HEK293T (cell line): ENCODE measurements around the gene FTMT.

Source experiments
- CTCF ChIA-PET: fragments of 350-600 bp; formaldehyde crosslinking; extraction: SDS; loops from one replicate; lab custom pipeline; 2021; ENCODE audit warnings: antibody characterized with exemption, inconsistent platforms; lab: Yijun Ruan, JAX
- POLR2A ChIA-PET: fragments of 350-600 bp; formaldehyde crosslinking; extraction: SDS; loops from one replicate; lab custom pipeline; 2020; ENCODE audit warnings: antibody characterized with exemption, inconsistent platforms; lab: Yijun Ruan, JAX
- DNase-seq: peaks from one replicate; pipeline ENCODE4 v3.0.0; 2012; ENCODE audit warnings: mixed read lengths; ENCODE audit errors: extremely low spot score
- ARNT ChIP-seq: fragments of 450-650 bp; IDR thresholded peaks from 2 replicates; pipeline ENCODE4 v1.6.1; 2017; ENCODE audit warnings: mild to moderate bottlenecking
- BHLHE40 ChIP-seq: fragments of 450-650 bp; IDR thresholded peaks from 2 replicates; pipeline ENCODE4 v1.6.1; 2016; ENCODE audit warnings: mild to moderate bottlenecking, moderate library complexity, borderline replicate concordance
- CTBP1 ChIP-seq: fragments of 450-650 bp; IDR thresholded peaks from 2 replicates; pipeline ENCODE4 v1.6.1; 2016; ENCODE audit warnings: borderline replicate concordance
- ELF4 ChIP-seq: fragments of 450-650 bp; IDR thresholded peaks from 2 replicates; pipeline ENCODE4 v1.6.1; 2017; ENCODE audit warnings: antibody characterized with exemption
- FOXA1 ChIP-seq: fragments of 450-650 bp; IDR thresholded peaks from 2 replicates; pipeline ENCODE4 v1.6.1; 2016; ENCODE audit warnings: mild to moderate bottlenecking
- FOXK2 ChIP-seq: fragments of 450-650 bp; IDR thresholded peaks from 2 replicates; pipeline ENCODE4 v1.6.1; 2016; ENCODE audit warnings: mild to moderate bottlenecking
- FOXM1 ChIP-seq: fragments of 450-650 bp; IDR thresholded peaks from 2 replicates; pipeline ENCODE4 v1.6.1; 2017; ENCODE audit warnings: mild to moderate bottlenecking, borderline replicate concordance
- HDGF ChIP-seq: fragments of 450-650 bp; IDR thresholded peaks from 2 replicates; pipeline ENCODE4 v1.6.1; 2017; ENCODE audit warnings: antibody characterized with exemption, borderline replicate concordance
- L3MBTL2 ChIP-seq: fragments of 450-650 bp; conservative IDR thresholded peaks from 2 replicates; pipeline ENCODE4 v1.6.1; 2016; ENCODE audit warnings: mild to moderate bottlenecking
- LEF1 ChIP-seq: fragments of 450-650 bp; IDR thresholded peaks from 2 replicates; pipeline ENCODE4 v1.6.1; 2017; ENCODE audit warnings: mild to moderate bottlenecking, borderline replicate concordance
- NFRKB ChIP-seq: fragments of 450-650 bp; IDR thresholded peaks from 2 replicates; pipeline ENCODE4 v1.6.1; 2016; ENCODE audit warnings: mild to moderate bottlenecking, moderate library complexity
- SP1 ChIP-seq: fragments of 450-650 bp; IDR thresholded peaks from 2 replicates; pipeline ENCODE4 v1.6.1; 2017
- SUZ12 ChIP-seq: fragments of 450-650 bp; IDR thresholded peaks from 2 replicates; pipeline ENCODE4 v1.6.1; 2016; ENCODE audit warnings: mild to moderate bottlenecking
- TARDBP ChIP-seq: fragments of 450-650 bp; IDR thresholded peaks from 2 replicates; pipeline ENCODE4 v1.6.1; 2016
- ZNF384 ChIP-seq: fragments of 450-650 bp; IDR thresholded peaks from 2 replicates; pipeline ENCODE4 v1.6.1; 2016
- TF ChIP-seq, protein P1 (sequence below): fragments of 450-650 bp; IDR thresholded peaks from 2 replicates; pipeline ENCODE4 v1.6.1; 2016

The FTMT gene

DNA sequence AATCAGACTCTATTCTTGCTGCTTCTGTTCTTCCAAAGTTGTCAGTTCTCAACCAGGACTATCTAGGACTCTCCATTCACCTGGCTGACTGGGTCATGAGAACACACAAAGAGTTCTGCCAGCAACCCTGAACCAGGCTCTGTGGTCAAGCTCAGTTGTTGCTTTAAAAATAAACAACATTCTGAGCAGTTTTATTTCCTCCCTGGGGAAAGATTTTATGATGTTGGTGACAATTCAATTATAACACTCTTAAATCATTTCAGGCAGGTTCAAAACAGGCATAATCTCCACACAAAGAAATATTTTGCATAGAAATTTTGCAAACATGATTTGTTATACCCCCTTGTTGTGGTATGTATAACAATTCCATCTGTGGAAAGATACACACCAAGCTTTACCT lies 36.0 kb downstream of the FTMT start:
- CTCF ChIA-PET, result no interaction called here
- POLR2A ChIA-PET, result no interaction called here
- TF ChIP-seq FOXK2 (no peak), ELF4 (no peak)
- TF ChIP-seq, protein P1, sequence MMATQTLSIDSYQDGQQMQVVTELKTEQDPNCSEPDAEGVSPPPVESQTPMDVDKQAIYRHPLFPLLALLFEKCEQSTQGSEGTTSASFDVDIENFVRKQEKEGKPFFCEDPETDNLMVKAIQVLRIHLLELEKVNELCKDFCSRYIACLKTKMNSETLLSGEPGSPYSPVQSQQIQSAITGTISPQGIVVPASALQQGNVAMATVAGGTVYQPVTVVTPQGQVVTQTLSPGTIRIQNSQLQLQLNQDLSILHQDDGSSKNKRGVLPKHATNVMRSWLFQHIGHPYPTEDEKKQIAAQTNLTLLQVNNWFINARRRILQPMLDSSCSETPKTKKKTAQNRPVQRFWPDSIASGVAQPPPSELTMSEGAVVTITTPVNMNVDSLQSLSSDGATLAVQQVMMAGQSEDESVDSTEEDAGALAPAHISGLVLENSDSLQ, result peak; percentile 66
- no peak for DNase-seq

DNA sequence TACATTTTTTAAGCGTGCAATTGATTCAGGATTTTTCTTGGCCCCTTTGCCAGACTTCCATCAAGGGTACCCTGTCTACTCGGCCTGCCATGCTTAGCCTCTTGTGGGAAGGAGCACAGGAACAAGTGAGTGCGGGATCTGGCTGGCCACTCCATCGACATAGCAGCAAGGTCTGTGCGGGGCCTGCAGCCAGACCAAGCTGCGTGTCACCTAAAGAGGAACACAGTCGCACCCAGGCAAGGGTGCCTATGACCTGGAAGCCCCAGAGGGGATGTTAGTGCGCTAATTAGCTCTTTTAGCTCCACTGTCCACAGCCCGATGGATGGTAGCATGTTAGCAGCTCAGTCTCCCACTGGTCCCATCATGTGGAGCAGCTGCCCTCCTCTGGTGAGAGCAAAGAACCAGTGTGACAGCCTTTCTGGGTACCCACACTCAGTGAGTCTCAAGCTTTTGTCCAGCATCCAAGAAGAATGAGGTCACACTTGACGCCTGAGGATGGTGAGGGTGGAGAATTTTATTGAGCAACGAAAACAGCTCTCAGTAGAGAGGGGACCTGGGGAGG lies 38.7 kb downstream of the FTMT start:
- POLR2A ChIA-PET, result no interaction called here
- CTCF ChIA-PET, result no interaction called here
- DNase-seq, result no peak
- TF ChIP-seq, protein P1, result no peak
- TF ChIP-seq NFRKB, result no peak
- TF ChIP-seq FOXK2, result no peak
- TF ChIP-seq ELF4, result no peak
- TF ChIP-seq BHLHE40, result no peak

DNA sequence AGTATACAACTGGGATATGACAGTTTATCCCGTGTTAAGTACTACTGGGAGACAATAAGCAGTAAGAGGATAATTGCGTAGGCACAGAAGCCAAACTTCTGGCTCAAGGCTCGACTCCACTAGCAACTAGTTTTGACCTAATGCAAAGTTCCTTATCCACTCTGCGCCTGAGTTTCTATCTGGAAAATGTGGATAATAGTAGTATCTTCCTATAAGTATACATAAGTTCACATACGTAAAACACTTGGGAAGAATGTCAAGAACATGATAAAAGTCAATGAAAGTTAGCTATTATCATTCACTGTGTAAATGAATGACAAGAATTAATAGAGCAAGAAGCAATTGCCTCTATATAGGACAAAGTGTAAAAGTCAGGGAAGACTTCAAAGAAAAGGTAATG lies 45.7 kb downstream of the FTMT start:
- no peak for DNase-seq
- CTCF ChIA-PET, result no interaction called here
- TF ChIP-seq TARDBP (no peak), HDGF (no peak), BHLHE40 (no peak), L3MBTL2 (no peak), CTBP1 (no peak), LEF1 (no peak), FOXA1 (no peak), ARNT (no peak), ZNF384 (no peak), FOXM1 (no peak), NFRKB (no peak), FOXK2 (no peak), SP1 (no peak), SUZ12 (no peak), ELF4 (no peak)
- TF ChIP-seq, protein P1, result no peak
- POLR2A ChIA-PET, result no interaction called here

DNA sequence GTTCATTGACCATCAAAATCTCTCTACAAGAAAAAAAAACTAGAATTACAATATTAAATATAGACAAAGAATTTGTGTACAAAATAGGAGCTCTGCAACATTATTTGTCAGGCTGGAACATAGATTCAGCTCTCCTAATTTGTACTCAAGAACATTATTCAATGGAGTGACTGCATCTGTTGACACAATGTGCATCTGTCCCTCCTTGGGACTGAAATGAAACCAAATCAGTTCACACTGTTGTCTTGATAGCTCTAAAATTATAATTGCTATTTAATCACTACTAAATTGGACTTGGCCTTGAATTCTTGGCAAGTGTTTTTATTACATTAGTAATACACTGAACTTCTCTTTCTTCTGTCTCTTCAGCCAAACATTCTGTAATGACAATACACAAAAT lies 47.7 kb downstream of the FTMT start:
- ChIA-PET CTCF (no interaction called here), POLR2A (no interaction called here)
- no peak for TF ChIP-seq FOXM1
- no peak for TF ChIP-seq CTBP1
- TF ChIP-seq, protein P1, result no peak
- TF ChIP-seq FOXK2, result no peak
- no peak for TF ChIP-seq FOXA1
- TF ChIP-seq HDGF, result no peak
- no peak for TF ChIP-seq LEF1
- TF ChIP-seq TARDBP, result no peak
- no peak for TF ChIP-seq L3MBTL2
- TF ChIP-seq SUZ12, result no peak
- no peak for TF ChIP-seq SP1
- no peak for TF ChIP-seq ZNF384
- TF ChIP-seq BHLHE40, result no peak
- TF ChIP-seq ARNT, result no peak
- TF ChIP-seq ELF4, result no peak
- TF ChIP-seq NFRKB, result no peak
- DNase-seq, result no peak
